Activated CD8-positive, alpha-beta memory T cell treated with anti-CD3 and anti-CD28 coated beads for 4 hours (primary cell): Measurements from ENCODE around the gene LY6G5B.

ENCODE experiments used
- DNase-seq, 2 donors: peaks; one replicate each; pipeline ENCODE4 v3.0.0-alpha.2; 2020; ENCODE audit warnings: low read depth in 2 of 2

LY6G5B gene

DNA sequence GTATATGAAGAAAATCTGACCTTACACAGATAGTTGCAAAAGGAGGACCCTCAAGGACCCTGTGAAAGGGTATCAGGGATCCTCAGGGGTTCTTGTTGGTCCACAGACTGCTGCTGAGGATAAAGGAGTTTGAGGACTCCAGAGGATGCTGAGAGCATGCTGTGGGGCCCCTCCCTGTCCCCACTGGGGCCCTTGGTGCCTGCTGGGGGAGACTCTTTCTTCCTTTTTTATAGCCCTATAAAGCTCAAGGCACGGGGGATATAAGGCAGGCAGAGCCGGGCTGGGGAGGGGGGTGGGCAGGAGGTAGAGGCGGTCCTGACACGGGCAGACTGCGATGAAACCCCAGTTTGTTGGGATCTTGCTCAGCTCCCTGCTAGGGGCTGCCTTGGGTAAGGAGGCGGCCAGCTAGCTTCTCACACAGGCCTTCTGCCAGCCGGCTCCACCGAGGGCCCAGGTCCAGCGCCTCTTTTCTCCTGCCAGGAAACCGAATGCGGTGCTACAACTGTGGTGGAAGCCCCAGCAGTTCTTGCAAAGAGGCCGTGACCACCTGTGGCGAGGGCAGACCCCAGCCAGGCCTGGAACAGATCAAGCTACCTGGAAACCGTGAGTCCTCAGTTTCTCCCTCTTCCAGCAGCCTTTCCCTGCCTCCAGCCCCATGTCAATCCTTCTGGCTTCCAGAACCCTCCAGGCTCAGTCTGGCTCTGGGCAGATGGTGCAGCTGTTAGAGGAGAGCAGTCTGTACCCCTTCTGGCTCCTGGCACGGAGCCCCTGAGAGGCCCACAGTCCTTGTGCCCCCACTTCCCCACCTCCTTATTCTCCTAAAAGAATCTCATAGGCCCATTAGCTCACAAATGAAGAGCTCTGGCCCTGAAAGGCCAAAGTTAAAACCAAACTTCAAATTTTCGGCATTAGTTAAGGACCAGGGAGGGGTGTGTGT, 45.5 kb downstream of the LY6G5B start, which contains the start of gene LY6G6D:
TSS of gene LY6G6D (plus strand) at position 327 of the 937 bp plus-strand sequence. CDS start at position 335, 8 bp downstream.
- no peak for DNase-seq

- DNase-seq, result no peak
These were observed 47.9 kb downstream of the LY6G5B start for GRCh38 chr6:31717499-31718222.

- no peak for DNase-seq
These were observed 48.5 kb downstream of the LY6G5B start for GRCh38 chr6:31718265-31718664.

DNA sequence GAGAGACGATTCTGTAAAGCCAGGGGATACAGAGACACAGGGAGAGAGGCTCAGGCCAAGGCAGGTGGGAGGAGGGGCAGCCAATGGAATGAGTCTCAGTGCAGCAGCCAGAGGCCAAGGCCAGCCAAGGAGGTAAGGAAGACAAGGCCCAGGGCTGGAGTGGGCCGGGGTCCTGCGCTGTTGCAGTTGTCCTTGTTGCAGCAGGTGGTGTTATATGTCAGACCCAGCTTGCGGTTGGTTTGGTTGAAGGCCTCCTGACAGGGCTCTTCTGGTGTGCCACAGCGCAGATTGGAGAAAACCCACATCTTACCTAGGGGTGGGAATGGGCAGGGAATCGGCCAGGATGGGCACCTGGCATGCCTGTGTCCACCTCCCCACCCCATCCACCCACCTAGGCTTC, 49.2 kb downstream of the LY6G5B start:
- no peak for DNase-seq

GRCh38 chr6:31720196-31720770, 50.5 kb downstream of the LY6G5B start:
- no peak for DNase-seq

DNA sequence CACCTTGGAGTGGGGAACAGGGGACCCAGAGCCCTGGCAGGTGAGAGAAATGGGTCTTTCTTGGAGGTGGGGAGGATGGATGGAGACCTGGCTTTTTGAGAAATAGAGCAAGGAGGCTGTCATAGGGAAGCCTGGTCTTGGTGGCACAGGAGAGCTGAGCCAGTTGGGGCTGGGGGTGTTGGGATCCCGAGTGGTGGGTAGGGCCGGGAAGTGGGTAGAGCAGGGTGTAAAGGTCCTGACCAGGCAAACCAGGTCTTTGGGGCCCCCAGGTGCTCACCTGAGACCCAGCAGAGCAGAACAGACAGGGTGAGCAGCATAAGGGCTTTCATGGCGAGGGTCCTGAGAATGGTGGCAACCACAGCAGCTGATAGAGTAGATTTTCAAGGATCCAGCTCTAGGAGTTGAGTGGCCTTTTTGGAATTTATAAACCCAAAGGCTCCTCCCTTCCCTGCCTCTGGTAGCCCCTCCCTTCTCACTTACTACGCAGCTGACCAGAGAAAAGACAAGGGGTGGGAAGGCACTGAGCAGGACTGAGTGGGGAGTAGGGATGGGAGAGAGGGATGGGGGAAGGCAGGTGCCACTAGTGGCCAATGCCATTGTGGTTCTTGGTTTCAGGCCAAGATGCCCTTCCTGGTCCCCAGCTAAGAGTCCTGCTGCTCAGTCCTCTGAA, 51.7 kb downstream of the LY6G5B start, which contains the start of gene LY6G6C:
TSS of gene LY6G6C (minus strand) at position 396 of the 670 bp plus-strand sequence. CDS start at position 329, 67 bp downstream.
- no peak for DNase-seq

- DNase-seq, result no peak
These were observed 52.4 kb downstream of the LY6G5B start for GRCh38 chr6:31722173-31722572.
